Brain microvascular endothelial cell (primary cell): ENCODE data around the gene MEIS2.

ENCODE experiments used
- DNase-seq: peaks from one replicate; pipeline ENCODE4 v3.0.0-alpha.2; 2020
- H3K27ac ChIP-seq: fragments of 250-450 bp; sonication (Bioruptor Pico); 2 replicates; pipeline ENCODE4 v1.5.1; 2020; ENCODE audit warnings: mild to moderate bottlenecking, moderate library complexity
- H3K27me3 ChIP-seq: fragments of 250-450 bp; sonication (Bioruptor Pico); replicated peaks from 2 replicates; pipeline ENCODE4 v1.5.1; 2020; ENCODE audit warnings: mild to moderate bottlenecking
- H3K36me3 ChIP-seq: fragments of 250-450 bp; sonication (Bioruptor Pico); replicated peaks from 2 replicates; pipeline ENCODE4 v1.5.1; 2020; ENCODE audit warnings: mild to moderate bottlenecking
- H3K4me3 ChIP-seq: 2 replicates; pipeline ENCODE4 v1.5.1; 2011; ENCODE audit warnings: low read depth, mild to moderate bottlenecking, control low read depth, low read length, moderate library complexity
- CTCF ChIP-seq: IDR thresholded peaks from 2 replicates; pipeline ENCODE4 v1.5.1; 2011; ENCODE audit warnings: low read depth, mild to moderate bottlenecking, moderate library complexity, low read length, control low read depth, inconsistent platforms; ENCODE audit errors: missing control alignments
- in situ Hi-C: cut with HindIII; loops from 2 replicates; pipeline ENCODE4 v1.10.0; 2017; ENCODE audit warnings: low sequenced_read_pairs, low pct_ligation_motif_present

MEIS2 gene

GRCh38 chr15:37096558-37097143 lies 3.7 kb downstream of the MEIS2 start:
- DNase-seq: no peak
- H3K27me3 ChIP-seq: no peaks in the 10 kb centered on the region
- in situ Hi-C loops: no loop called here

GRCh38 chr15:37095770-37096557 lies 4.4 kb downstream of the MEIS2 start:
- no peak for DNase-seq
- Histone ChIP-seq H3K4me3 (peak overlapping the region; percentile 94), H3K27me3 (no peaks in the 10 kb centered on the region), H3K27ac (no peak overlapping the region), H3K36me3 (peaks cover 10% of the 10 kb centered on the region)
- in situ Hi-C loops: no loop called here
- no peak for TF ChIP-seq CTCF

More at GRCh38 chr15:37096558-37097143, 3.7 kb downstream of the MEIS2 start:
- Histone ChIP-seq H3K4me3 (peak overlapping the region; percentile 94), H3K36me3 (peaks cover 10% of the 10 kb centered on the region), H3K27ac (no peak overlapping the region)
- TF ChIP-seq CTCF: no peak

GRCh38 chr15:37094915-37095711 lies 5.2 kb downstream of the MEIS2 start:
- Histone ChIP-seq H3K4me3 (peak overlapping the region; percentile 94), H3K36me3 (peaks cover 10% of the 10 kb centered on the region), H3K27me3 (no peaks in the 10 kb centered on the region), H3K27ac (no peak overlapping the region)
- DNase-seq: no peak
- no peak for TF ChIP-seq CTCF
- in situ Hi-C loops: no loop called here

- Histone ChIP-seq H3K36me3 (peaks cover 10% of the 10 kb centered on the region), H3K27me3 (no peaks in the 10 kb centered on the region), H3K27ac (no peak overlapping the region), H3K4me3 (no peak overlapping the region)
- no peak for DNase-seq
- TF ChIP-seq CTCF: no peak
- in situ Hi-C loops: no loop called here
Observed at GRCh38 chr15:37094333-37094914, 5.9 kb downstream of the MEIS2 start.

GRCh38 chr15:37093480-37094332 lies 6.6 kb downstream of the MEIS2 start:
- Histone ChIP-seq H3K4me3 (no peak overlapping the region), H3K36me3 (peaks cover 10% of the 10 kb centered on the region), H3K27ac (no peak overlapping the region), H3K27me3 (no peaks in the 10 kb centered on the region)
- no peak for DNase-seq
- in situ Hi-C loops: no loop called here
- no peak for TF ChIP-seq CTCF
